HG02973 (cell line): ENCODE data around the gene KAZN.

ENCODE experiments used
- ATAC-seq: cut with Tn5 transposase; IDR thresholded peaks from one replicate; pipeline ENCODE4 v1.9.1; 2021; ENCODE audit warnings: moderate library complexity; ENCODE audit not compliant: unreplicated experiment

KAZN gene

GRCh38 chr1:14844356-14844755, 245.9 kb downstream of the KAZN start:
- no peak for ATAC-seq

GRCh38 chr1:14844923-14845617, 246.6 kb downstream of the KAZN start:
- ATAC-seq, result no peak

GRCh38 chr1:14845851-14846250, 247.4 kb downstream of the KAZN start:
- ATAC-seq, result no peak

- ATAC-seq, result no peak
Observed at GRCh38 chr1:14846688-14847087, 248.2 kb downstream of the KAZN start.

GRCh38 chr1:14848203-14848602, 249.7 kb downstream of the KAZN start:
- no peak for ATAC-seq

- ATAC-seq, result no peak
Observed at GRCh38 chr1:14848625-14849024, 250.1 kb downstream of the KAZN start.

- no peak for ATAC-seq
Observed at GRCh38 chr1:14849038-14849437, 250.6 kb downstream of the KAZN start.

GRCh38 chr1:14850563-14850962, 252.1 kb downstream of the KAZN start:
- ATAC-seq, result no peak

GRCh38 chr1:14851760-14852159, 253.3 kb downstream of the KAZN start:
- ATAC-seq, result no peak

- ATAC-seq, result no peak
Observed at GRCh38 chr1:14852291-14852690, 253.8 kb downstream of the KAZN start.

GRCh38 chr1:14853518-14853917, 255.0 kb downstream of the KAZN start:
- ATAC-seq, result no peak

- ATAC-seq, result no peak
Observed at GRCh38 chr1:14855268-14855667, 256.8 kb downstream of the KAZN start.

GRCh38 chr1:14855801-14856200, 257.3 kb downstream of the KAZN start:
- ATAC-seq, result no peak

GRCh38 chr1:14857436-14858195, 259.1 kb downstream of the KAZN start:
- no peak for ATAC-seq

GRCh38 chr1:14862114-14862771, 263.8 kb downstream of the KAZN start:
- no peak for ATAC-seq

GRCh38 chr1:14865106-14865505, 266.6 kb downstream of the KAZN start:
- ATAC-seq, result no peak

- ATAC-seq, result no peak
Observed at GRCh38 chr1:14866911-14867612, 268.6 kb downstream of the KAZN start.

- no peak for ATAC-seq
Observed at GRCh38 chr1:14869187-14869586, 270.7 kb downstream of the KAZN start.

GRCh38 chr1:14871218-14871970, 272.9 kb downstream of the KAZN start:
- ATAC-seq, result no peak

GRCh38 chr1:14872762-14873161, 274.3 kb downstream of the KAZN start:
- ATAC-seq, result no peak

- ATAC-seq, result no peak
Observed at GRCh38 chr1:14873677-14874076, 275.2 kb downstream of the KAZN start.
